Thyroid gland (tissue), 4 donors: Measurements from ENCODE around the gene GDAP1L1.

Source experiments
- CTCF ChIP-seq, 6 experiments: fragments of 200-600 bp in 3 of 6; fragments of 450-650 bp in 3 of 6; sonication (generic) in 3 of 6; IDR thresholded peaks; one replicate each; pipeline ENCODE4 v1.5.1; 2016 to 2019; ENCODE audit warnings: antibody characterized with exemption in 6 of 6, mild to moderate bottlenecking in 2 of 6, inconsistent platforms in 1 of 6, moderate library complexity in 1 of 6
- POLR2A ChIP-seq, 2 donors: fragments of 450-650 bp; IDR thresholded peaks; one replicate each; pipeline ENCODE4 v1.6.1; 2017; ENCODE audit warnings: antibody characterized with exemption in 2 of 2, mild to moderate bottlenecking in 2 of 2, moderate library complexity in 1 of 2

- TF ChIP-seq CTCF (IDR thresholded peaks at IDR 0.05) = no peak
- TF ChIP-seq POLR2A (IDR thresholded peaks at IDR 0.05) = no peak
These were observed 25.0 kb downstream of the GDAP1L1 start for GRCh38 chr20:44271915-44272663.
